NCI-H345 (cell line): Measurements from ENCODE around the gene MEN1.

Experiments
- DNase-seq: peaks from one replicate; lab custom pipeline; 2025; lab: John Stamatoyannopoulos, UW

The MEN1 gene

GRCh38 chr11:64762674-64763525 is 47.5 kb downstream of the MEN1 start:
- DNase-seq, result peak; percentile 47

- DNase-seq, result no peak
Observed at GRCh38 chr11:64762277-64762673, 48.1 kb downstream of the MEN1 start.

- DNase-seq, result no peak
Observed at GRCh38 chr11:64760759-64761420, 49.5 kb downstream of the MEN1 start.

- no peak for DNase-seq
Observed at GRCh38 chr11:64759722-64760719, 50.3 kb downstream of the MEN1 start, which contains the start of gene PYGM. TSS of gene PYGM (minus strand) at chr11:64759974. CDS start at chr11:64759898, 76 bp downstream.

- DNase-seq, result no peak
Observed at GRCh38 chr11:64759131-64759721, 51.1 kb downstream of the MEN1 start.

GRCh38 chr11:64758330-64759079 is 51.8 kb downstream of the MEN1 start:
- no peak for DNase-seq

- no peak for DNase-seq
Observed at GRCh38 chr11:64757549-64758329, 52.6 kb downstream of the MEN1 start.

GRCh38 chr11:64755681-64756361 is 54.5 kb downstream of the MEN1 start:
- no peak for DNase-seq

GRCh38 chr11:64754919-64755662 is 55.3 kb downstream of the MEN1 start:
- no peak for DNase-seq

GRCh38 chr11:64754124-64754918 is 56.0 kb downstream of the MEN1 start:
- no peak for DNase-seq
